COLO668 (cell line): Measurements from ENCODE around the gene UNKL.

Source experiments
- DNase-seq: peaks from one replicate; lab custom pipeline; 2025; ENCODE audit not compliant: unreplicated experiment; lab: John Stamatoyannopoulos, UW

UNKL gene

GRCh38 chr16:1407753-1408152 lies 6.8 kb downstream of the UNKL start:
- no peak for DNase-seq

- DNase-seq: no peak
Observed at GRCh38 chr16:1403733-1404132, 10.8 kb downstream of the UNKL start.

- no peak for DNase-seq
Observed at GRCh38 chr16:1403036-1403435, 11.5 kb downstream of the UNKL start.

- no peak for DNase-seq
Observed at GRCh38 chr16:1401758-1402154, 12.7 kb downstream of the UNKL start.

GRCh38 chr16:1401061-1401757 lies 13.3 kb downstream of the UNKL start:
- no peak for DNase-seq

- DNase-seq: no peak
Observed at GRCh38 chr16:1398826-1399581, 15.5 kb downstream of the UNKL start.

GRCh38 chr16:1398351-1398750 lies 16.2 kb downstream of the UNKL start:
- DNase-seq: no peak

GRCh38 chr16:1397779-1398178 lies 16.7 kb downstream of the UNKL start:
- DNase-seq: no peak

- peak; percentile 19 for DNase-seq
Observed at GRCh38 chr16:1395444-1396031, 19.0 kb downstream of the UNKL start.

- peak; percentile 45 for DNase-seq
Observed at GRCh38 chr16:1394367-1394951, 20.0 kb downstream of the UNKL start.

GRCh38 chr16:1393613-1394176 lies 20.8 kb downstream of the UNKL start:
- no peak for DNase-seq

- DNase-seq: no peak
Observed at GRCh38 chr16:1392826-1393225, 21.7 kb downstream of the UNKL start.

- no peak for DNase-seq
Observed at GRCh38 chr16:1390239-1390779, 24.2 kb downstream of the UNKL start.

GRCh38 chr16:1389762-1390161 lies 24.7 kb downstream of the UNKL start:
- DNase-seq: no peak

GRCh38 chr16:1387331-1387730 lies 27.2 kb downstream of the UNKL start:
- no peak for DNase-seq

GRCh38 chr16:1385232-1385631 lies 29.3 kb downstream of the UNKL start:
- DNase-seq: no peak

- DNase-seq: no peak
Observed at GRCh38 chr16:1383556-1383955, 30.9 kb downstream of the UNKL start.

- no peak for DNase-seq
Observed at GRCh38 chr16:1381612-1382406, 32.7 kb downstream of the UNKL start.

GRCh38 chr16:1380195-1380594 lies 34.3 kb downstream of the UNKL start:
- DNase-seq: no peak

GRCh38 chr16:1379304-1380076 lies 35.0 kb downstream of the UNKL start:
- DNase-seq: peak; percentile 80
